ENCODE measurements around the gene GCLC.
"Not testable (repeated sequence)": the region's sequence is repeated elsewhere in the genome, so short reads cannot be mapped to it uniquely, and the experiment has no call there.

GCLC gene

DNA sequence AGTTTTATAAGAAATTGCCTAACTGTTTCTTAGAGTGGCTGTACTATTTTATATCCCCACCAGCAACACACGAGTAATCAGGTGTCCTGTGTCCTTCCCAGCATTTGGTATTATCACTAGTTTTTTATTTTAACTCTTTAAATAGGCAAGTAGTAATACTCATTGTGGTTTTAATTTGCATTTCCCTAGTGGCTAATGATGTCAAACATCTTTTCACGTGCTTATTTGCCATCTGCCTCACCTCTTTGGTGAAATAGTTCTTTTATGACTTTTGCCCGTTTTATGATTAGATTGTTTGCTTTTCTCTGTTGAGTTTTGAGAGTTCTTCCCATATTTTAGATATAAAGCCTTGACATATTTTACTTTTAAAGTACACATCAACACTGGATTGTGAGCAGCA, 57.8 kb downstream of the GCLC start:
- DNase-seq = no peak

DNA sequence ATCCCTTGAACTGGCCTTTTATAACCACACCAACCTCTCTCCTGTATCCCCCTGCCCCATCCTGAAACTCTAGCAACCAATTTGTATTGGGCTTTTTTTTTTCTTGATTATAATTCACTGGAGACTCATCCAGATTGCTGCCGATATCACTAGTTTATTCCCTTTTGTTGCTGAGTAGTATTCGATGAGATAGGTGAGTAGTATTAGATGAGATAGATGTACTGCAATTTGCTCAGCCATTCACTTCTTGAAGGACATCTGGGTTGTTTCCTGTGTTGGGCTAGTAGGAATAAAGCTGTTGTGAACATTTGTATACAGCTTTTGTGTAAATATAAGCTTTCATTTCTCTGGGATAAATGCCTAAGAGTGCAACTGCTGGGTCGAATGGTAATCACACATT, 58.2 kb downstream of the GCLC start:
- no peak for DNase-seq

DNA sequence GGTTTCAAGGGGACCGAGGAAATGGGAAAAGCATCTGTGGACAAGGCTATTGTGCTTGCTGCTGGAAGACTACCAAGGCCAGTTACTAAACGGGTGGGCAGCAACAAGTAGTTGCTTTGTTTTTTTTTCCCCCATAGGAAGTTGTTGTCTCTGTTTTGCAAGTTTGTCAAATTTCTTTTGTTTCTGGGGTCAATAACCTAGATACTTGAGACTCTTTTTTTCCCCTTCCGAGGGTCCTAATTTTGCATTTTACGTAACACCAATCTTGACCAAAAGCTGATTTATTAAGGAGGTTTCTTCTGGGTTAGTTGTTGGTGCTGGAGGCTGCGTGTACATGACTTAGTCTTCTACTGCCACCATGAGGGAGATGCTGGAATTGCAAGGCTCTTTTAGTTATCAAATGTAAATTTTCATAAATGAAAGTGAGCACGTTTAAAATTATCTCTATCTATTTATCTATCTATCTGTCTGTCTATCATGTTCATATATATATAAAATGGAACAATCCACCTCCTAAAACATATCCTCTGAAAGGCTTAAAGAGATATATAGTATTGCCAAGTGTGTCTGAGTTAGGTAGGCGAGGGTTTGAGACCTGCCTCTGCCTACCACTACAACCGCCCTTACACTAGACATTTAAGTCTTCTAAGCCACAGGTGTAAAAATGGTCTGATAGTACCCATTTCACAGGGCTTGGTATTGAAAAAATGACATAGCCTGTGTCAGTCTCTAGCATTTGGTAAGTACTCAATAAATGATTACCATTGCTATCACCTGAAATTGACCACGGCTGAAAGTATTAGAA, 60.2 kb downstream of the GCLC start:
- peak; percentile 55 for DNase-seq

DNA sequence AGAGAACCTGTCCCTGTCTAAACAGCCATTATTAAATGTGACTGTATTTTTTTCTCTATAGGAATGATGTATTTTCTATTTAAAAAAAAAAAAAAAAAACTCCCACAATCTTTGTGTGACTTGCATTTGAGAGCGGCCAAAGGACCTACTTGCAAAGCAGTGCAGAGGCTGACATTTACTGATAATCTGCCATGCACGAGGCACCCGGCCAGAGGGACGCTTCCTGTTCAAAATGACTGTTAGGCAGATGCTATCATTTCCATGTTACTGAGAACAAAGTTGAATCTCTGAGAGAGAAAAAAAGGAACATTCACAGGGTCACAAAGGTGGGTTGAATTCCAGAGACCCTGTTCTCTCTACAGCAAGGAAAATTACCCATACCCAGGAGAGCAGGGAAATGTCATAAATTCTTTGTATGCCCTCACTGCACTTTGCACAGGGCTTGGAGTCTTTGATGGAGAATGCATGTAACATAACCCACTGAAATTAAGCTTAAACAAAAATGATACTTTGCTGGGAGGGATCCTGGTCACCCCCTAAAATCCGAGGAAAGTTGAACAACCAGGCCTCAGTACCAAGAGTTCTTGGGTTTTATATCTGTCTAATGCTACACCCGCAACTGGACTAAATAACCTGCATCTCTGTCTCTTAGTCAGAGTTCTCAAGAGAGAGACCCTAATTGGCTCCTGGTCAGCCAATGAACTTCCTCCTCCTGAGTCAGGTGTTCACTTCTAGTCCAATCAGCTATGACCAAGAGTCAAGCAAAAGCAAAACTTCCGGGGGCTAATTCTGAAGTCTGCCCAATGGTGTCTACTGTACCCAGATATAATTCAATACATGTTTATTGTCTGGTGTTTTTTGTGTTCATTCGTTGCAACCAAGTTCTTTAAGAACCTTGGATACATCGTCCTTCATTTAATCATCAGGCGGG, 61.2 kb downstream of the GCLC start:
- DNase-seq = no peak

DNA sequence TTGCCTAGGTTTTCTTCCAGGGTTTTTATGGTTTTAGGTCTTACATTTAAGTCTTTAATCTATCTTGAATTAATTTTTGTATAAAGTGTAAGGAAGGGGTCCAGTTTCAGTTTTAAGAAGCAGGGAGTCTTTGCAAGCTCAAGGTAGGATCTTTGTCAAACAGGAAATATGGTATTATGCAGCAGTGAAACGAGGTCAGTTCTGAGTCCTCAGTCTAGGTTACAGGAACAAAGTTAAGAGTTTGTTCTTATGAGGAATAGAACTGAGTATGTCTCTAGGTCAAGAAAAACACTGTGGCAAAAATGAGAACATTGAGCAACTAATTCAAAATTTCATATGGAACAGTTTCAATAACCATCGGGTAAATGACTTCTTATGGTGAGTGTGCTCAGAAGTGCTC, 63.6 kb downstream of the GCLC start:
- no peak for DNase-seq

DNA sequence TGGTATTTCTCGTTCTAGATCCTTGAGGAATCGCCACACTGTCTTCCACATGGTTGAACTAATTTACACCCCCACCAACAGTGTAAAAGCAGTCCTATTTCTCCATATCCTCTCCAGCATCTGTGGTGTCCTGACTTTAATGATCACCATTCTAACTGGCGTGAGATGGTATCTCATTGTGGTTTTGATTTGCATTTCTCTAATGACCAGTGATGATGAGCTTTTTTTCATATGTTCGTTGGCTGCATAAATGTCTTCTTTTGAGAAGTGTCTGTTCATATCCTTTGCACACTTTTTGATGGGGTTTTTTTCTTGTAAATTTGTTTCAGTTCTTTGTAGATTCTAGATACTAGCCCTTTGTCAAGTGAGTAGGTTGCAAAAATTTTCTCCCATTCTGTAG, 64.1 kb downstream of the GCLC start:
- not testable (repeated sequence) for DNase-seq

DNA sequence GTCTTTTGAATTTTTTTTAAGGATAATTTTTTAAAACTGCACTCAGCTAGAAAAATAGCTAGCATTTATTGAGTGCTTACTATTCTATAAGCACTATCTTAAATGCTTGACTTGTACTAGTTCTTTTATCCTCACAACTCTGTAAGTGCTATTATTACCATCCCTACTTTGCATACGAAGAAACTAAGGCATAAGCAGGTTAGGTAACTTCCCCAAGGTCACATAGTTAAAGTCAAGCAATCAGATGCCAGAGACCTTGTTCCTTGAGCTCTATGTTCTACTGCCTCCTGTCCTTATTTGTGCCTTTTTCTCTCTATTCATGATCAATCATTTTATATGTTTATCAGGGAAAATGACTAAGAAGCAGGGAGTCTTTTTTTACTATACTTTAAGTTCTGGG, 65.0 kb downstream of the GCLC start:
- no peak for DNase-seq

DNA sequence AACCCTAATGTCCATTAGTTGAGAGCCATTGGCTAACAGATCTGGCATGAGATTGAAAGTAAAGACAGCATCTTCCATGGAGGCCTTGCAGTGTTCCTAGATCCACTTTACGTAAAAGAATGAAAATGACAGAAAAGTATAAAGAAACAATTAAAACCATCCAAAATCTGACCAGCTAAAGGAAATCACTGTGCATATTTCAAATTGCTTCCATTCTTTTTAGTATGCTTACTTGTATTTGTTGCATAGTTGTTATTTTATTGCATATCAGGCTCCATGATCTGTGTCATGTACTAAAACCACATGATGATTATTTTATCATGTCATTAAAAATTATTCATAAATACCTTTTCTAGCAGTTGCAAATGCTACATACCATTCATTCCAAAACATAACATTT, 67.9 kb downstream of the GCLC start:
- DNase-seq = peak; percentile 44

DNA sequence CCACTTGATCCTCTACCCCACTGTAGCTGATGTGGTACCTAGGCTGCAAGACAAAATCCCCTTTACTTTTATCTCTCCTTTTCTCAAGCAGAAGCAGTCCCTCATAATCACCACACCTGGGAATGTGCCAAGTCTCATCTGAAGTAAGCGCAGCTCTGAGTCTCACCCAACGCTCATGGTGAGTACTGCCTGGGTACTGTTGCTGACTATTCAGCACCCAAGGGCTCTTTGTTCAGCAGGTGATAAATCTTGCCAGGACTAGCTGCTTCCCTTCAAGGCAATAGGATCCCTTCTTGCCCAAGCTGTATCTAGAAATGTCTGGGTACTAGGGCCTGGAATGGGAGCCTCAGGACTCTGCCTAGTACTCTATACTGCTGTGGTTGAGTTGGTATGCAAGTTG, 70.9 kb downstream of the GCLC start:
- no peak for DNase-seq

DNA sequence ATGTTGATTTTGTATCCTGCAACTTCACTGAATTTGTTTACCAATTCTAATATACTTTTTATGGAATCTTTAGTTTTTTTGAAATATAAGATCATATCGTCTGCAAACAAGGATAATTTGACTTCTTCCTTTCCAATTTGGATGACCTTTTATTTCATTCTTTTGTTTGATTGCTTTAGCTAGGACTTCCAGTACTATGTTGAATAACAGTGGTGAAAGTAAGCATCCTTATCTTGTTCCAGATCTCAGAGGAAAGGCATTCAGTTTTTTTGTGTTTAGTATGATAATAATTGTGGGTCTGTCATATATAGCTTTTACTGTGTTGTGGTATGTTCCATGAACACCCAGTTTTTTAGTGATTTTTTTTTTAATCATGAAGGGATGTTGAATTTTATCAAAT, 75.7 kb downstream of the GCLC start:
- DNase-seq = no peak

DNA sequence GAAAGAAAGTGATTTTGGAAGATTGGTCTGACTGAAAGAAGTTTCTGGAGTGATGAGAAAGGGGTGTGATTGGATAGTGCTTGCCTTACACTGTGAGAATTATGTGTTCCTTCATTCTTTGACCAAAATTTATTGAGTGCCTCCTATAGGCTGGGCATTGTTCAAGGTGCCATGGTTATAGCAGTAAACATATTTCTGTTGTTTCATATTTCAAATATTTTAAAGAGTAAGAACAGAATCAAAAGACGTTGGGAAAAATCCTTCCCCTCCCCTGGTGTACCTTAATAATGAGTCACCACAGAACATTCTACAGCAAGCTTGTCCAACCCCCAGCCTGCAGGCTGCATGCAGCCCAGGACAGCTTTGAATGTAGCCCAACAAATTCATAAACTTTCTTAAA, 78.6 kb downstream of the GCLC start:
- no peak for DNase-seq

DNA sequence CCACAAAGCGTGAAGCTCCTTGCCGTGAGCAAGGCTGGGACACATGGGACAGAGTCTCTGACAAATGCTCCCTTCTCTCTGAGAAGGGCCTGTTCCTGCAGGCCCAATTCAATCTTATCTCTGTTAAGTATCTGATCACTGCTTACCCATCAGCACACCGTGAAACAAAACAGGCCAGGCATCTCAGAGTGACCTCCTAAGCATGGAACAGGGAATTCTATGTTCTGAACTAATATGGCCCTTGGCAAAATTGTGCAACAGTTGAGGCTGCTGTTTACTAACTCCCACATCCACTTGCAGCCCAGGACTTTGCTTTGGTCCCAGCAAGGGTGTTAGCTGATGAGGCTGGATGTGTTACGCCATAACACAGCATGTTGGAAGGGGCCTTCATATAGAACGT, 79.2 kb downstream of the GCLC start:
- no peak for DNase-seq

DNA sequence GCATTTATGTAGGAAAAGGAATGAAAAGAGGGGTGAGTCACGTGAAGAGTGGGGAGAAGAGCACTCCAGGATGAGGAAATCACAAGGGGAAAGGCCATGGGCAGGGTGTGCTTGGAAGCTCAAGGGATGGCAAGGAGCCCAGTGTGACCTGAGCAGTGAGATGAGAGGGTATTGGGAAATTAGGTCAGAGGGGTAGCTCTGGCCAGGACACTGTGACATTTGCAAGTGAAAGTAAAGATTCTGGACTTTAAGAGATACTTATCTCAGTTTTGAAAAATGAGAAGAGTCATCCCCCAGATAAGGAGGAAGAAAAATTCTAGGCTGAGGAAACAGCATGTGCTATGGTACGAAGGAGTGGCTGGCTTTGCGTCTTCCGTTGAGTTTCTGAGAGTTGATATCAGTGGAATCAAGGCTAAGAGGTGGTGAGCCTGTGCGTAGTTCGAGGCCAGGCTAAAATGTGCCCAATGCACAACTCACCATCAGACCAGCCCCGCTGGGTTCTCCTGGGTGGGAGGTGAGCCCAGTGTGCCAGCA, 79.9 kb downstream of the GCLC start:
- no peak for DNase-seq

DNA sequence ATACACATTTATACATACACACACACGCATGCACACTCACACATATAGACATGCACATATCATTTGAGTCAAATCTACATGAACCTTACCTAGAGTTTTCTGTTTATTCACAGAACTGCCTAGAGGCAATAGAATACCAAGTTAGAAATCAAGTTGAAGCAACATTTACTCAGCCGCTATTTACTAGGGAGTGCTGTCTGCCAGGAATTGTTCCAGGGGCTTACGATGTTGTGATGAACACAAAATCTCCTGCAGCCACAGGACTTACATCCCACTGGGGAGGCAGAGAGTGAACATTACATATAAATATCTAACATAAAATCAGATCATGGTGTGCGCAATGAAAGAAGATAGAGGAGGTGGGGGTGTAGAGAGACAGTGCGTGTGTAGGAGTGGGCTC, 80.4 kb downstream of the GCLC start:
- DNase-seq = no peak

DNA sequence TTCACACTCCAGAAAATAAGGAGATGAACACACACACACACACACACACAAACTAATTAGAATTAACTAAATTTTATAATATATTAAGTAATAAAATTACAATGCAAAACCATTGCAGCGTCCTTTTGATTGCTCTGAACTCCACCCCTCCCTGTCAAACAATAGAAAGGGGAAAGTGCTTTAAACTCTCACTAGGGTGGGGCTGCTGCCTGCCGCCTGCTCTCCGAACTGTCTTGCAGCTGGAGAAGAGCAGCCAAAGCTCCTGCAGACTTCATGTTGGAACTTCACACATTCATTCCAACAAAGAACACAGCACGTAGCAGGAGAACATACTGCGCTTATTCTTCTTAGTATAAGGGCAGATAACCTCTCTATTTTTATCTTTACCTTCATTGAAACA, 83.2 kb downstream of the GCLC start:
- no peak for DNase-seq

DNA sequence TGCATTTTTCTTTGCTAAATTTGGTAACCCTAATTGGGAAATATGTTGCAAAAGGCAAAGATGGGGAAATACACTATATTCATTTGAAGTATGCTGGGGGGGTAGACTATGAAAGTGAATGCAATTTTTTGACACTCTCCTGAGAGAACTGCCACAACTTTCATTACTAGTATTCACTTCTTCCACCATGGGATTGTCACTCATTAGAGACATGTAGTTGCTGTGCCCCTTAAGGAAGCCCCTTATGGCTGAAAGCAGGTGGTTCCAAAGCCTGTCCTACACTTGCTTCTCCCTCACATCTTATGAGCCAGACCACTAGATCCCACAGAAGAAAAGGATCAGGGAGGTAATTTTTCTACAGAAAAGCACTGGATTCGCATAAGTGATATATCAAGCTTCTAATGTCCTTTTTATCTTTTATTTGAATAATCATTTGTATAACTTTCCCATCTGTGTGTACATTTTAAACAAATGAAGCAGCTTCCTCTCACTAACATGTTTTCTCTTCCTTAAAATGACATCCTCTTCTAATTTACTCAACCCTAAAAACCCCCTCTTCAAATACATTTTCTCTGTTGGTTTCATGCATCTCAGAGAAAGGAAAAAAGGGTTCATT, 83.8 kb downstream of the GCLC start:
- DNase-seq = no peak

DNA sequence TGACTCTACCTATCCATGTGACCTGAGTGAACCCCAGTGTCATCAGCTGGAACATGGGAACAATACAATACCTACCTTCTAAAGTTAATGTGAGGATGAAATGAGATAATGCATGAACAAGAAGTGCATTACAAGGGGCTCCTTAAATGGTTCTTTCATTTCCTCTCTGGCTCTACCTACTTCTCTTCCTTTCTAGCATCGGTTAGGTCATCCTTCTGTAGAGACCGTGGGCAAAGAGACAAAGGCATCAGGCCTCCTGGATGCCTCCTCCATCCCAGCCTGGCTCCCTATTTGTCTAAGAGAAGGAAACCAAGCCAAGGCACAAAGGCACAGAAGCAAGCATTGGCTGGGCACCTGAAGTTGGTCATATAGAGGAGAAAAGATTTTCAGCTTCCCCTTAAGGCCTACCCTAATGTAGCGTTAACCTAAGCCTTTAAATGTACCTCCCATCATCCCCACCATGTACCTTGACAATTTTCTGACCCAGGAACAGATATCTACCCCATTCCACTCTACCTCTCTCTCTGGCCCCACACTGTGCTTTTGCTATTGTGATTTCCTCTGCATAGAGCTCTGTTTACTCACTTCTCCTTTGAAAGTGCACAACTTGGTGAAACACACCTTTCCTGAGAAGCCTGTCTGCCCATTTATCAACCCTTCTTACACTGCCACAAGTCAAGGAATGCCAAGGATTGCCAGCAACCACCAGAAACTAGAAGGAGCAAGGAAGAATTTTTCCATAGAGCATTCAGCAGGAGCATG, 86.6 kb downstream of the GCLC start:
- DNase-seq = no peak

DNA sequence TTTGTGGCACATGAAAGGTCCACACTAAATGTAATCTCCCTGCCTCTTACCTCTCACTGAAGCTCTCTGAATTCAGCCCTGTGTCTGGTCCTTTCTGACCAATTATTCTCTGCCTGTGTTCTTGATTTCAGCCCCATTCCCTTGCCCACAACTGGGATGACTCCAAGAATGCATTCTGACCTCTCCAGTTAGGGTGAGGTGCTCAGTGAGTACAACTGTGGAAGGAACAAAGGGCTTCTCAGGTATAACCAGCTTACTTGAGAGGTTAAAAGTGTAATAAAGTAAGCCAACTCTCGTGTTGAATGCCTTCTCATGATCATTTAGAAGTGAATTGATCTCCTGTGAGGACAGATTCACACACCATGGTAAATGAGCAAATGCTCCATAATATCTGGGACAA, 88.1 kb downstream of the GCLC start:
- DNase-seq = no peak

DNA sequence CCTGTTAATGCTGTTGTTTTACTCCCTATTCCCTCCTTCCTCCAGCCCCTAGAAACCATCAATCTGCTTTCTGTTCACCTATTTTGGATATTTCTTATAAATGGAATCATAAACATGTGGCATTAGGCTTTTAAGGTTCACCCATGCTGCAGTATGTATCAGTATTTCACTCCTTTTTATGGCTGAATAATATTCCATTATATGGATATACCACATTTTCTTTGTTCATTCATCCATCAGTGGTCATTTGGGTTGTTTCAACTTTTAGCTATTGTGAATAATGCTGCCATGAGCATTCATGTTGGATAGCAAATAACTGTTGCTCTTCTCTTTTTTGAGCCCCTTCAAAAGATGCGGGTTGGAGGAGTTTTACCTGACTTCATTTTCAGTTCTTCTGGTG, 89.2 kb downstream of the GCLC start:
- no peak for DNase-seq

DNA sequence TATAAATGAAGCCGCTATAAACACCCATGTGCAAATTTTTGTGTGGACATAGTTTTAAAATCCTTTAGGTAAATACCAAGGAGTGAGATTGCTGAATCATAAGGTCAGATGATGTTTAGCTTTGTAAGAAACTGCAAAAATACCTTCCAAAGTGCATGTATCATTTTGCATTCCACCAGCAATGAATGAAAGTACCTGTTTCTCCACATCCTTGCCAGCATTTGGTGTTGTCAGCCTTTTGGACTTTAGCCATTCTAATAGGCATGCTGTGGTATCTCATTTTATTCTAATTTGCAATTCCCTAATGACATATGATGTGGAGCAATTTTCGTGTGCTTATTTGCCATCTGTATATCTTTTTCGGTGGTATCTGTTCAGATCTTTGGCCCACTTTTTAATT, 93.7 kb downstream of the GCLC start:
- DNase-seq = no peak

DNA sequence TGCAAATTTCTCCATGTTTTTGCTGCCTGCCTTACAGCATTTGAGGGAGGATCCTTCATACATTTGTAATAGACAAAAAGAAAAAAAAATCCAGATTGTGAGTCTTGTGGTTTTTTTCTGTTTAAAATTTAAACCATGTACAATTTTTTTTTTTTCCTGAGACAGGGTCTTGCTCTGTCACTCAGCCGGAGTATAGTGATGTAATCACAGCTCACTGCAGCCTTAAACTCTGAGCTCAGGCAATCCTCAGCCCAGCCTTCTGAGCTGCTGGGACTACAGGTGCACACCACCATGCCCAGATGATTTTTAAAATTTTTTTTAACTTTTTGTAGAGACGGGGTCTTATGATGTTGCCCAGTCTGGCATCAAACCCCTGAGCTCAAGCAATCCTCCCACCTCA, 97.0 kb downstream of the GCLC start:
- no peak for DNase-seq
